Mesodermal cell (in vitro differentiated cells): Measurements from ENCODE around the gene ACOXL.
"Not testable (repeated sequence)": the region's sequence is repeated elsewhere in the genome, so short reads cannot be mapped to it uniquely, and the experiment has no call there.

Experiments used
- H3K27ac ChIP-seq: 2 replicates; pipeline ENCODE4 v1.7.0; 2013; ENCODE audit warnings: mild to moderate bottlenecking, low read depth, low read length, moderate library complexity; ENCODE audit not compliant: severe bottlenecking
- H3K36me3 ChIP-seq: 2 replicates; pipeline ENCODE4 v1.7.1; 2013; ENCODE audit warnings: mild to moderate bottlenecking, low read length, moderate library complexity; ENCODE audit not compliant: control insufficient read depth, insufficient read depth
- H3K4me1 ChIP-seq: one replicate; pipeline ENCODE4 v1.7.1; 2013; ENCODE audit warnings: mild to moderate bottlenecking, low read length; ENCODE audit not compliant: insufficient read depth, control insufficient read depth, poor library complexity, severe bottlenecking
- H3K4me3 ChIP-seq: 2 replicates; pipeline ENCODE4 v1.7.0; 2013; ENCODE audit warnings: low read length, control low read depth, mild to moderate bottlenecking; ENCODE audit not compliant: insufficient read depth, poor library complexity, severe bottlenecking; ENCODE audit errors: extremely low read depth
- H3K9me3 ChIP-seq: 2 replicates; pipeline ENCODE4 v1.7.1; 2013; ENCODE audit warnings: mild to moderate bottlenecking, low read length, moderate library complexity; ENCODE audit not compliant: control insufficient read depth
- WGBS, 2 experiments: methylation state at CpG; one replicate each; pipeline ENCODE4 v1.1.5; 2013; ENCODE audit warnings: missing lambda C conversion rate in 2 of 2; ENCODE audit not compliant: insufficient coverage in 2 of 2; 5-methylcytosine and 5-hydroxymethylcytosine counted together

ACOXL gene

GRCh38 chr2:110957293-110957692 lies 224.9 kb downstream of the ACOXL start:
- WGBS, 2 experiments = 83 to 91% methylated on average over 2 to 5 of the region's 5 CpGs
- Histone ChIP-seq H3K27ac (no peak overlapping the region), H3K4me3 (no peak overlapping the region), H3K36me3 (no peaks in the 10 kb centered on the region), H3K9me3 (no peaks in the 10 kb centered on the region), H3K4me1 (no peaks in the 10 kb centered on the region)

GRCh38 chr2:110958346-110959119 lies 226.2 kb downstream of the ACOXL start:
- WGBS, 2 experiments = 91 to 100% methylated on average over 4 to 5 of the region's 6 CpGs
- Histone ChIP-seq H3K36me3 (no peaks in the 10 kb centered on the region), H3K4me1 (no peaks in the 10 kb centered on the region), H3K9me3 (no peaks in the 10 kb centered on the region), H3K4me3 (no peak overlapping the region), H3K27ac (no peak overlapping the region)

GRCh38 chr2:110959198-110959597 lies 226.8 kb downstream of the ACOXL start:
- H3K36me3 ChIP-seq = no peaks in the 10 kb centered on the region
- no peak overlapping the region for H3K4me3 ChIP-seq
- no peaks in the 10 kb centered on the region for H3K4me1 ChIP-seq
- WGBS, 2 experiments = 86 to 88% methylated on average over 7 of the region's 7 CpGs
- H3K9me3 ChIP-seq = no peaks in the 10 kb centered on the region
- no peak overlapping the region for H3K27ac ChIP-seq

DNA sequence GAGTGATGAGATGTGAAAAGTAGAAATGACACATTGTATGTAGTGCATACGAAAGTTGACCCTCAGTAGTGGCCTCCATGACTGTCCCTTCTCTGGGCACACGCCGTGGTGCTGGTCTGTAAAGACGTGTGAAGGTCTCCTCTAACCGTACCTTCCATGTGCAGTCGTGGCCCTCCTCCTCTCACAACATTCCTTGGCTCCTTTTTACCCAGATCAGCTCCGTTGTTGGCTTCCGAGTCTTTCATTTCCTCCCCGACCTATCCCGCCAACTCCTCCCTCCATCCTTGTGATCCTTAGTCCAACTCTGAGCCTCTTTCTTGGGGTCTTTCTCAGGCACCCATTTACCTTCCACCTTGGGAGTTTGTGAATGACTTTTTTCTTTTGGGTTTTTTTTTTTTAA lies 227.9 kb downstream of the ACOXL start:
- 72 to 78% methylated on average over 8 of the region's 10 CpGs for WGBS, 2 experiments
- H3K36me3 ChIP-seq = no peaks in the 10 kb centered on the region

DNA sequence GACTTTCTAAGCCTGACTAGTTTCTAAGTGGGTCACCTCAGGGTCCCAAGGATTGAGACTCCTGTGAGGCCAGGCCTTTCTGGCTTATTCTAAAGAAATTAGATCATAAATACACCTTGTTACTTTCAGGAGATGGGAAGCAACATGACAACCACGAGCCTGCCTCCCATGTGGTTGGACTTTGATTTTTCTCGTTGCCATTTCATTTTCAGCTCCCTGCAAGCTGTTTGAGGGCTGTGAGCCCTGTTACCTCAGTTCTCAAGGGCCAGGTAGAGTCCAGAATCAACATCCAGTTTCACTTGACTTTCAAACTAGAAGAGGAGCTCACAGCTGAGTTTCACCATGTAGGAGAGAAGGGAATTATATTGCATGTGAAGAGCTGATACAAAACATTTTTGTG lies 228.6 kb downstream of the ACOXL start:
- Histone ChIP-seq H3K4me1 (no peaks in the 10 kb centered on the region), H3K9me3 (no peaks in the 10 kb centered on the region), H3K36me3 (no peaks in the 10 kb centered on the region), H3K27ac (no peak overlapping the region), H3K4me3 (no peak overlapping the region)
- WGBS, 2 experiments = 89 to 100% methylated on average over 2 of the region's 2 CpGs

More for the DNA sequence above, 227.9 kb downstream of the ACOXL start:
- Histone ChIP-seq H3K27ac (no peak overlapping the region), H3K4me3 (no peak overlapping the region), H3K4me1 (no peaks in the 10 kb centered on the region), H3K9me3 (no peaks in the 10 kb centered on the region)

- H3K4me3 ChIP-seq, H3K9me3 ChIP-seq, H3K4me1 ChIP-seq, H3K27ac ChIP-seq, H3K36me3 ChIP-seq: not testable (repeated sequence)
- WGBS, 2 experiments = 77% methylated on average over 3 of the region's 3 CpGs; no CpG with 5 or more reads in 1 of the 2 experiments
Measured at GRCh38 chr2:110961643-110962042, 229.3 kb downstream of the ACOXL start.

GRCh38 chr2:110969696-110970095 lies 237.3 kb downstream of the ACOXL start:
- Histone ChIP-seq H3K27ac (no peak overlapping the region), H3K9me3 (peaks cover 3% of the 10 kb centered on the region), H3K4me3 (no peak overlapping the region), H3K4me1 (no peaks in the 10 kb centered on the region), H3K36me3 (no peaks in the 10 kb centered on the region)
- WGBS, 2 experiments = no CpG with 5 or more reads among the region's 2 CpGs

DNA sequence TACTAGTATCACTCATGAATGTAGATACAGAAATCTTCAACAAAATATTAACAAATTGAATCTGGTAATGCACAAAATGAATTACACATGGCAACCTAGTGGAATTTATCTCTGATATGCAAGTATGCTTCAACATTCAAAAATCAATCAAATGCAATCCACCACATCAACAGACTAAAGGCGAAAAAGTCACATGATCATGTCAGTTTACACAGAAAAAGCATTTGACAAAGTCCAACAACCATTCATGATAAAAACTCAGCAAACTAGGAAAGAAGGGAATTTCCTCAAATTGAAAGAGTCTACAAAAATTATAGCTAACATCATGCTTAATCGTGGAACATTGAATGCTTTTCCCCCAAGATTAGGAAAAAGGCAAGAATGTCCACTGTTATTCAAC lies 237.8 kb downstream of the ACOXL start:
- Histone ChIP-seq H3K4me3 (no peak overlapping the region), H3K27ac (no peak overlapping the region), H3K9me3 (peaks cover 3% of the 10 kb centered on the region), H3K4me1 (no peaks in the 10 kb centered on the region), H3K36me3 (no peaks in the 10 kb centered on the region)
- 79 to 89% methylated on average over 1 to 2 of the region's 2 CpGs for WGBS, 2 experiments

DNA sequence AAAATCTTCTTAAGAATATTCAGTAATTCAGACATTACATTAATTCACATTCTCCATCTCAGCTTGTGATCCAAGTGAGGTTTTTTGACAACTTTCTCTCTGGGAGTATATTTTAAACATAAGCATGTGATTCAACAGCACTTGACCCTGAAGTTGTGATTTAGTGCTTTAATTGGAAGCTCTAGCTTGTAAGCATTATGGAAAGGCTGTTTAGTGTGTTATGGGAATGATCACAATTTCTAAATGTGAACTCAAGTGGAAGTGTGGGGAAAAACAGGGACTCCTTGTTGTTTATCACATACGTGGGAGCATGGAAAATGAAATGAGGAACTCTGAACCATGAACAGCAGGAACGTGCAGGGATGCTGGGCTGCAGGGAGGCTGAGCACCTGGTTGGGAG lies 239.4 kb downstream of the ACOXL start:
- no peaks in the 10 kb centered on the region for H3K36me3 ChIP-seq
- WGBS, 2 experiments = 95% methylated on average over 2 of the region's 2 CpGs
- peaks cover 3% of the 10 kb centered on the region for H3K9me3 ChIP-seq
- H3K4me3 ChIP-seq = no peak overlapping the region
- no peaks in the 10 kb centered on the region for H3K4me1 ChIP-seq
- H3K27ac ChIP-seq = no peak overlapping the region

DNA sequence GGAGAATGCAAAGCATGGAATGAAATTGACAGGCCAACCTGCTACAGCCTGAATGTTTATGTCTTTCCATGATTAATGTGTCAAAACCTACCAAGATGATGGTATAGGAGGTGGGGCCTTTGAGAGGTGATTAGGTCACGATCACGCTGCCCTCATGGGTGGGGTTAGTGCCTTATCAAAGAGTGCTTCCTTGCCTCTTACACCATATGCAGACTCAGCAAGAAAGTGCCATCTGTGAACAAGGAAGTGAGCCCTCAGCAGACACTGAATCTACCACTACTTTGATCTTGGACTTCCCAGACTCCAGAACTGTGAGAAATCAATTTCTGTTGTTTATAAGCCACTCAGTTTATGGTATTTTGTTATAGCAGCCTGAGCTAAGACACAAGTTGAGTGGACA lies 240.9 kb downstream of the ACOXL start:
- H3K27ac ChIP-seq = no peak overlapping the region
- H3K4me1 ChIP-seq = no peaks in the 10 kb centered on the region
- H3K4me3 ChIP-seq = no peak overlapping the region
- no peaks in the 10 kb centered on the region for H3K36me3 ChIP-seq
- no CpG with 5 or more reads among the region's 2 CpGs for WGBS, 2 experiments
- peaks cover 3% of the 10 kb centered on the region for H3K9me3 ChIP-seq

GRCh38 chr2:110977403-110977802 lies 245.0 kb downstream of the ACOXL start:
- no peak overlapping the region for H3K4me3 ChIP-seq
- no peaks in the 10 kb centered on the region for H3K36me3 ChIP-seq
- no peaks in the 10 kb centered on the region for H3K4me1 ChIP-seq
- 78 to 98% methylated on average over 3 to 4 of the region's 4 CpGs for WGBS, 2 experiments
- H3K9me3 ChIP-seq = peaks cover 3% of the 10 kb centered on the region
- no peak overlapping the region for H3K27ac ChIP-seq
